Nephron (organoid): ENCODE results near the gene MAPK10.

Experiments
- H3K27ac Mint-ChIP-seq, 3 experiments: 2 replicates each; pipeline ENCODE4 v1.8.0; 2020; ENCODE audit warnings: mixed read lengths in 3 of 3, mild to moderate bottlenecking in 2 of 3, moderate library complexity in 1 of 3
- H3K27me3 Mint-ChIP-seq: 2 replicates; pipeline ENCODE4 v1.8.0; 2021; ENCODE audit warnings: low read depth, mild to moderate bottlenecking, moderate library complexity, mixed read lengths
- H3K36me3 Mint-ChIP-seq: 2 replicates; pipeline ENCODE4 v1.8.0; 2020; ENCODE audit warnings: low read depth, mixed read lengths
- H3K4me1 Mint-ChIP-seq: 2 replicates; pipeline ENCODE4 v1.8.0; 2020; ENCODE audit warnings: mixed read lengths
- H3K4me3 Mint-ChIP-seq, 3 experiments: 2 replicates each; pipeline ENCODE4 v1.8.0; 2020; ENCODE audit warnings: mild to moderate bottlenecking in 3 of 3, mixed read lengths in 3 of 3, moderate library complexity in 2 of 3
- H3K9me3 Mint-ChIP-seq: 2 replicates; pipeline ENCODE4 v1.8.0; 2020; ENCODE audit warnings: mixed read lengths
- TF ChIP-seq, protein P1 (sequence below), 3 experiments: fragments of 200-600 bp; sonication (generic); IDR thresholded peaks; one replicate each; pipeline ENCODE4 v1.5.0; 2021; ENCODE audit warnings: antibody characterized with exemption in 3 of 3; ENCODE audit not compliant: unreplicated experiment in 3 of 3

Gene MAPK10

DNA sequence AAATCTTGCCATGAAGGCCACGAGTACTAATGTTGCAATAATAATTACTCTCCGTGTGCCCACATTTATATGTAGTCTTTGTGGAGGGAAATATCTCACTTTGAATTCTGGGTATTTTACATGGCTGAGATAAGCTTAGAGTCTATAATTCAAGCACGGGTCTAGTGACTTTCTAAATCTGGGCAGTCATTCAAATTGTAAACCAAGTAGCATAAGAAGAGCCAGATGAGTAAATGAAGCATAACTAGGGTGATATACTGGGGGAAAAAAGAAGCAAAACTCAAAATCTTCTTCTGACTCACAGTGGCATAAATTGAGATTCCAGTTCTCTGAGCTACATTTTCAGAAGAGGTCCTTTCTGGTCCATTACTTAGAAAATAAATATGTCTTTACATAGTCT is 53.0 kb downstream of the MAPK10 start:
- Mint-ChIP-seq H3K4me3 (no peak overlapping the region), H3K27ac (peak overlapping the region in 2 of 3 experiments; percentile 26 to 43), H3K9me3 (no peaks in the 10 kb centered on the region), H3K27me3 (no peaks in the 10 kb centered on the region), H3K4me1 (peaks cover 42% of the 10 kb centered on the region), H3K36me3 (no peaks in the 10 kb centered on the region)
- TF ChIP-seq, protein P1, sequence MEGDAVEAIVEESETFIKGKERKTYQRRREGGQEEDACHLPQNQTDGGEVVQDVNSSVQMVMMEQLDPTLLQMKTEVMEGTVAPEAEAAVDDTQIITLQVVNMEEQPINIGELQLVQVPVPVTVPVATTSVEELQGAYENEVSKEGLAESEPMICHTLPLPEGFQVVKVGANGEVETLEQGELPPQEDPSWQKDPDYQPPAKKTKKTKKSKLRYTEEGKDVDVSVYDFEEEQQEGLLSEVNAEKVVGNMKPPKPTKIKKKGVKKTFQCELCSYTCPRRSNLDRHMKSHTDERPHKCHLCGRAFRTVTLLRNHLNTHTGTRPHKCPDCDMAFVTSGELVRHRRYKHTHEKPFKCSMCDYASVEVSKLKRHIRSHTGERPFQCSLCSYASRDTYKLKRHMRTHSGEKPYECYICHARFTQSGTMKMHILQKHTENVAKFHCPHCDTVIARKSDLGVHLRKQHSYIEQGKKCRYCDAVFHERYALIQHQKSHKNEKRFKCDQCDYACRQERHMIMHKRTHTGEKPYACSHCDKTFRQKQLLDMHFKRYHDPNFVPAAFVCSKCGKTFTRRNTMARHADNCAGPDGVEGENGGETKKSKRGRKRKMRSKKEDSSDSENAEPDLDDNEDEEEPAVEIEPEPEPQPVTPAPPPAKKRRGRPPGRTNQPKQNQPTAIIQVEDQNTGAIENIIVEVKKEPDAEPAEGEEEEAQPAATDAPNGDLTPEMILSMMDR (IDR thresholded peaks at IDR 0.05; ENCODE audit: unreplicated experiment in 3 of 3): no peak

DNA sequence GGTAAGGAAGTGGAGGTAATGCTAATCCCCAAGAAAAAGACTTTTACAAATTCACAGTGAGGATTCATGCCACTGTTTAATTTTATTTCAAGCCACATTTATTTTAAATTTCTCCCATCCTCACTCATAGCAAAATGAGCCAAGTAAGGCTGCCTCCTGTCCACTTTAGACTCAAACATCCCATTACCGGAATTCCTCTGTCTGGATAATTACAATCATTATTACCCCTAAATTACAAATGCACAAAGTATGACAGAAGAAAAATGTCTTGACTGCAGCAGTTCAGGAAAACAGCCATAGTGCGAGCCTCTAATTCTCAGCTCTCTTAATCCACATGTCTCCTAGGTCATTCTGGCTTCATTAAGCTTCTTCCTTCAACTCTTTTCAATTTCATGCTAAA is 57.0 kb downstream of the MAPK10 start:
- Mint-ChIP-seq H3K9me3 (no peaks in the 10 kb centered on the region), H3K27ac (peak overlapping the region in 2 of 3 experiments; percentile 13 to 80), H3K36me3 (no peaks in the 10 kb centered on the region), H3K4me3 (no peak overlapping the region), H3K27me3 (no peaks in the 10 kb centered on the region), H3K4me1 (peaks cover 46% of the 10 kb centered on the region)
- TF ChIP-seq, protein P1 (IDR thresholded peaks at IDR 0.05; ENCODE audit: unreplicated experiment in 3 of 3): no peak

DNA sequence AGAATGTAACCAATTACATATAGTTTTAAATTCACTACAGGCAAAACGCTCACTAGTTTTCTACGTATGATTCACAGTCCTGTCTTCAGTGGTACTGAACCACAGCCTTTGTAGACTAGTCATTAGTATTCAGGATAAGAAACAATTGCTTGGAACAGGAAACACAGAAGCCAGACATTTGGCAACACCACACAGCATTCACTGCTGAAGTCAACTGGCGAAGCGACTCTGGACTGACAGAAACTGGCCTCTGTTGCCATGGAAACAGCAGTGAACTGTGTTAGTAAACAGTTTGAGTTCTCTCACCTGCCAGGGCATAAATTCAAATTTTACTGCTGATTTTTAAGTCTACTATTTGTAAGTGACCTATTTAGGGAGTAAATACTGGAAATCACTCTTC is 57.6 kb downstream of the MAPK10 start:
- Mint-ChIP-seq H3K4me3 (no peak overlapping the region), H3K36me3 (no peaks in the 10 kb centered on the region), H3K4me1 (peaks cover 40% of the 10 kb centered on the region), H3K9me3 (no peaks in the 10 kb centered on the region), H3K27me3 (no peaks in the 10 kb centered on the region), H3K27ac (peak overlapping the region; percentile 80 to 93 (median 84))
- TF ChIP-seq, protein P1 (IDR thresholded peaks at IDR 0.05; ENCODE audit: unreplicated experiment in 3 of 3): no peak

DNA sequence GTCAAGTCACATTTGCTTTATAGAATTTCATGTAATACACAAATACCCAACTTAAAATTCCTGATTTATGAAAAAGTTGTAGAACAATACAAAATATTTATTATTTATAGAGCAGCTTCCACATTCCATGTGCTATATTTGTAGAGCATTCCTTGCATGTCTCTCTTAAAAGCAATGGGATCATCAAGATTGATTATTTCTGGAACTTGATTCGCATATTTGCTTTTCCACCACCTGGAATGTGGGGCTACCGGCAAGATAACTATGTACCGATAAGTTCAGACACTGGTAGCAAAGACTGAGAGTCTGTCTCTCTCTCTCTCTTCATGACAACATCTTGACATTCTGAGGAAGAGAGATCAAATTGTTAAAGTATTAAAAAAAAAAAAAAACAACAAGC is 59.3 kb downstream of the MAPK10 start:
- H3K9me3 Mint-ChIP-seq: no peaks in the 10 kb centered on the region
- H3K27me3 Mint-ChIP-seq: no peaks in the 10 kb centered on the region
- peak overlapping the region in 1 of 3 experiments; percentile 58 for H3K27ac Mint-ChIP-seq
- H3K4me1 Mint-ChIP-seq: peaks cover 33% of the 10 kb centered on the region
- TF ChIP-seq, protein P1 (IDR thresholded peaks at IDR 0.05; ENCODE audit: unreplicated experiment in 3 of 3): no peak
- no peak overlapping the region for H3K4me3 Mint-ChIP-seq
- H3K36me3 Mint-ChIP-seq: no peaks in the 10 kb centered on the region

DNA sequence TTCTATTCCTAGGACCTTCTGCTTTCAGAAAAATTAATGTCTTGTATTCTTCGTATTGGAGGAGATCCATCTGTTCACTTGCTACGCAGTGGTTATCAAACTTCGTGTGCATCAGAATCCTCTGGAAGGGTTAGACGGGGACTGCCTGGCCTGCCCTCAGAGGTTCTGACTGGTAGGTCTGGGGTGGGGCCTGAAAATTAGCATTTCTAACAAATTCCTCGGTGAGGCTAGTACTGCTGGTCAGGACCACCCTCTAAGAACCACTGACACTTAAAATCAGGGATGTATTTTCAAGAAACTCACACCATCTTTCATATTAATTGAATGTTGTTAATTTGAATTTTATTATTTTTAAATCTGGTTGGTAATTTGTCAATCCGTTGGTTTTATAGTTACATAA is 63.0 kb downstream of the MAPK10 start:
- no peak overlapping the region for H3K27ac Mint-ChIP-seq
- H3K9me3 Mint-ChIP-seq: no peaks in the 10 kb centered on the region
- TF ChIP-seq, protein P1 (IDR thresholded peaks at IDR 0.05; ENCODE audit: unreplicated experiment in 3 of 3): no peak
- H3K27me3 Mint-ChIP-seq: no peaks in the 10 kb centered on the region
- peaks cover 13% of the 10 kb centered on the region for H3K4me1 Mint-ChIP-seq
- H3K4me3 Mint-ChIP-seq: no peak overlapping the region
- no peaks in the 10 kb centered on the region for H3K36me3 Mint-ChIP-seq

DNA sequence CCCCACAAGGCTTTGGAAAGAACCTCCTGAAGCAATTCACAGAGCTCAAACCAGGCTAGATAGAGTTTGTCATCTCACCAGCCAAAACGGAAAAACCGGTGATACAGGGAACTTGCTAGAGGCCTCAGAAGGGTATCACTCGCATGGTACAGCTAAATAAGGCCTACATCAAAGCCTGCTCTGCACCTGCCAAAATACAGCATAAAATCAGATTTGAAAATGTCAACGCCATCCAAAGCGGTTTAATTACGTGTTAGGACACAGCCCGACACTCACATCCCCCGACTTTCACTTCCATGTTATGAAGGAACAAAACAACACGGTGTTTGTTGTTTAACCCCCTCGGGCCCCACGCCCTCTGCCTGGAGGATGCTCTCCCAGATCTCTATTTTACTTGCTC is 65.0 kb downstream of the MAPK10 start:
- Mint-ChIP-seq H3K36me3 (no peaks in the 10 kb centered on the region), H3K9me3 (no peaks in the 10 kb centered on the region), H3K27me3 (no peaks in the 10 kb centered on the region), H3K4me3 (no peak overlapping the region), H3K27ac (no peak overlapping the region), H3K4me1 (no peaks in the 10 kb centered on the region)
- TF ChIP-seq, protein P1 (IDR thresholded peaks at IDR 0.05; ENCODE audit: unreplicated experiment in 3 of 3): no peak
